Fibroblast of pulmonary artery (primary cell): ENCODE measurements around the gene MCOLN2.

Source experiments
- DNase-seq: peaks from one replicate; pipeline ENCODE4 v3.0.0-alpha.2; 2010; ENCODE audit warnings: low read depth
- H3K4me3 ChIP-seq: replicated peaks from 2 replicates; pipeline ENCODE4 v1.5.1; 2011; ENCODE audit warnings: low read depth, mild to moderate bottlenecking, control low read depth, low read length, moderate library complexity
- CTCF ChIP-seq: IDR thresholded peaks from 2 replicates; pipeline ENCODE4 v1.5.1; 2011; ENCODE audit warnings: mild to moderate bottlenecking, control low read depth, low read length, inconsistent platforms; ENCODE audit errors: missing control alignments

MCOLN2 gene

GRCh38 chr1:84944767-84945486 is 52.0 kb downstream of the MCOLN2 start:
- TF ChIP-seq CTCF: peak; percentile 71
- H3K4me3 ChIP-seq: peak overlapping the region; percentile 44
- DNase-seq: peak; percentile 96

- no peak for DNase-seq
- no peak overlapping the region for H3K4me3 ChIP-seq
- TF ChIP-seq CTCF: no peak
Observed at GRCh38 chr1:84941843-84942242, 55.1 kb downstream of the MCOLN2 start.

GRCh38 chr1:84940481-84940880 is 56.4 kb downstream of the MCOLN2 start:
- DNase-seq: no peak
- TF ChIP-seq CTCF: no peak
- H3K4me3 ChIP-seq: no peak overlapping the region

GRCh38 chr1:84939761-84940160 is 57.2 kb downstream of the MCOLN2 start:
- no peak for TF ChIP-seq CTCF
- H3K4me3 ChIP-seq: no peak overlapping the region
- no peak for DNase-seq

- TF ChIP-seq CTCF: no peak
- peak; percentile 59 for DNase-seq
- no peak overlapping the region for H3K4me3 ChIP-seq
Observed at GRCh38 chr1:84939151-84939550, 57.8 kb downstream of the MCOLN2 start.

- peak; percentile 83 for DNase-seq
- H3K4me3 ChIP-seq: no peak overlapping the region
- peak; percentile 92 for TF ChIP-seq CTCF
Observed at GRCh38 chr1:84936116-84936810, 60.6 kb downstream of the MCOLN2 start.
